Mesenchymal stem cell (in vitro differentiated cells and primary cell): ENCODE data around the gene PLRG1.

Experiments used
- DNase-seq: peaks from one replicate; pipeline ENCODE4 v3.0.0-alpha.2; 2013
- H2AFZ ChIP-seq: one replicate; pipeline ENCODE4 v1.6.1; 2013; ENCODE audit warnings: low read depth, mild to moderate bottlenecking, control low read depth, inconsistent platforms, low read length, moderate library complexity
- H2AK5ac ChIP-seq: 2 replicates; pipeline ENCODE4 v1.6.1; 2013; ENCODE audit warnings: low read length, moderate library complexity, mild to moderate bottlenecking, inconsistent platforms; ENCODE audit not compliant: severe bottlenecking
- H2BK120ac ChIP-seq: one replicate; pipeline ENCODE4 v1.6.1; 2013; ENCODE audit warnings: low read depth, mild to moderate bottlenecking, inconsistent platforms, low read length, moderate library complexity
- H2BK12ac ChIP-seq, 2 experiments: one replicate each; pipeline ENCODE4 v1.6.1; 2013; ENCODE audit warnings: inconsistent platforms in 2 of 2, low read length in 2 of 2, mild to moderate bottlenecking in 2 of 2, moderate library complexity in 2 of 2, control low read depth in 1 of 2
- H2BK15ac ChIP-seq: one replicate; pipeline ENCODE4 v1.6.1; 2013; ENCODE audit warnings: mild to moderate bottlenecking, low read depth, inconsistent platforms; ENCODE audit not compliant: poor library complexity, severe bottlenecking
- H2BK5ac ChIP-seq: 2 replicates; pipeline ENCODE4 v1.6.1; 2013; ENCODE audit warnings: low read depth, mild to moderate bottlenecking, low read length, control low read depth, inconsistent platforms; ENCODE audit not compliant: poor library complexity, severe bottlenecking
- H3K14ac ChIP-seq, 2 experiments: one replicate each; pipeline ENCODE4 v1.6.1; 2013; ENCODE audit warnings: inconsistent platforms in 2 of 2, low read length in 2 of 2, control low read depth in 1 of 2, mild to moderate bottlenecking in 1 of 2, moderate library complexity in 1 of 2
- H3K18ac ChIP-seq, 2 experiments: one replicate each; pipeline ENCODE4 v1.6.1; 2013; ENCODE audit warnings: inconsistent platforms in 2 of 2, low read length in 2 of 2, control low read depth in 1 of 2, low read depth in 1 of 2, mild to moderate bottlenecking in 1 of 2
- H3K23ac ChIP-seq, 2 experiments: one replicate each; pipeline ENCODE4 v1.6.1; 2013; ENCODE audit warnings: inconsistent platforms in 2 of 2, low read length in 2 of 2, mild to moderate bottlenecking in 2 of 2, moderate library complexity in 2 of 2, control low read depth in 1 of 2
- H3K27ac ChIP-seq: 2 replicates; pipeline ENCODE4 v1.5.1; 2013; ENCODE audit warnings: mild to moderate bottlenecking, moderate library complexity, low read length, control low read depth, inconsistent platforms; ENCODE audit not compliant: poor library complexity, severe bottlenecking
- H3K27me3 ChIP-seq, 2 experiments: 2 replicates each; pipeline versions ENCODE4 v1.6.1 to v1.7.0; 2013; ENCODE audit warnings: low read length in 2 of 2, mild to moderate bottlenecking in 2 of 2, moderate library complexity in 2 of 2, control low read depth in 1 of 2, inconsistent platforms in 1 of 2; ENCODE audit not compliant: control insufficient read depth in 1 of 2, insufficient read depth in 1 of 2
- H3K36me3 ChIP-seq, 2 experiments: 2 replicates each; pipeline versions ENCODE4 v1.6.1 to v1.7.0; 2013; ENCODE audit warnings: low read length in 2 of 2, control low read depth in 1 of 2, inconsistent platforms in 1 of 2, low read depth in 1 of 2, mild to moderate bottlenecking in 1 of 2; ENCODE audit not compliant: insufficient read depth in 2 of 2, control insufficient read depth in 1 of 2
- H3K4ac ChIP-seq, 2 experiments: one replicate each; pipeline ENCODE4 v1.6.1; 2013; ENCODE audit warnings: inconsistent platforms in 2 of 2, low read length in 2 of 2, mild to moderate bottlenecking in 2 of 2, moderate library complexity in 2 of 2, control low read depth in 1 of 2, low read depth in 1 of 2
- H3K4me1 ChIP-seq: 2 replicates; pipeline ENCODE4 v1.6.1; 2013; ENCODE audit warnings: low read depth, low read length, control low read depth; ENCODE audit not compliant: control insufficient read depth, insufficient read depth
- H3K4me2 ChIP-seq: 2 replicates; pipeline ENCODE4 v1.6.1; 2013; ENCODE audit warnings: low read length, mild to moderate bottlenecking, inconsistent platforms; ENCODE audit not compliant: poor library complexity, severe bottlenecking
- H3K4me3 ChIP-seq, 2 experiments: 2 replicates each; pipeline versions ENCODE4 v1.5.1 to v1.7.0; 2013; ENCODE audit warnings: low read length in 2 of 2, mild to moderate bottlenecking in 2 of 2, control low read depth in 1 of 2, low read depth in 1 of 2; ENCODE audit not compliant: insufficient read depth in 1 of 2
- H3K79me1 ChIP-seq: replicated peaks from 2 replicates; pipeline ENCODE4 v1.6.1; 2013; ENCODE audit warnings: mild to moderate bottlenecking, control low read depth, low read length, inconsistent platforms; ENCODE audit not compliant: poor library complexity, severe bottlenecking
- H3K9ac ChIP-seq: 2 replicates; pipeline ENCODE4 v1.7.0; 2013; ENCODE audit warnings: mild to moderate bottlenecking, low read length, moderate library complexity
- H3K9me3 ChIP-seq: 2 replicates; pipeline ENCODE4 v1.7.0; 2013; ENCODE audit warnings: mild to moderate bottlenecking, low read length; ENCODE audit not compliant: control insufficient read depth
- H4K8ac ChIP-seq: one replicate; pipeline ENCODE4 v1.6.1; 2013; ENCODE audit warnings: inconsistent platforms, mild to moderate bottlenecking, low read length, moderate library complexity
- H4K91ac ChIP-seq: one replicate; pipeline ENCODE4 v1.6.1; 2013; ENCODE audit warnings: mild to moderate bottlenecking, low read length, inconsistent platforms
- WGBS: methylation state at CpG from one replicate; pipeline ENCODE4 v1.1.7; 2013; ENCODE audit warnings: mixed read lengths; 5-methylcytosine and 5-hydroxymethylcytosine counted together

PLRG1 gene

DNA sequence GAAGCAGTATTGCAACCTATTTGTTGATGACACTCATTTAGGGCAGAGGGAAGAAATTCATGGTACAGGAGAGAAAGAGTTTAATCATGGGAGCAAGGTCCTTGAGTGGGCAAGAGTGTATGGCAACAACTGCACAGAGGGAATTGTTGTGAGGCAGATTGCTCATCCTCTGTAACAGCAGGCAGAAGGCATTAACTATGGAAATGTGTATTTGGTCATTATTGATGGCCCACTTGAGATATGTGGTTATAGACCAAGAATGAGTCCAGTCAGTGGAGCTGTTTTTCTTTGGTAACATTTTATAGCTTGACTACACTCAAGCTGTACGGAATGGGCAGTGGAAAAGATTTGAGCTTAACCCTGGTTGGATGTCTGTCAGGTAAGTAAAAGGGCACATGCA, 15.9 kb downstream of the PLRG1 start:
- Histone ChIP-seq H3K4me1 (no peaks in the 10 kb centered on the region), H3K27ac (no peak overlapping the region), H3K14ac (no peak overlapping the region), H3K4ac (no peak overlapping the region), H2AK5ac (no peak overlapping the region), H3K36me3 (peaks cover 0 to 39% of the 10 kb centered on the region in 2 experiments), H3K9me3 (no peaks in the 10 kb centered on the region), H2BK15ac (no peak overlapping the region), H3K9ac (no peak overlapping the region), H3K4me2 (no peak overlapping the region), H3K79me1 (no peaks in the 10 kb centered on the region), H3K4me3 (no peak overlapping the region), H4K8ac (no peak overlapping the region), H3K18ac (no peak overlapping the region), H2AFZ (no peak overlapping the region), H2BK5ac (no peak overlapping the region), H3K23ac (no peak overlapping the region), H4K91ac (no peak overlapping the region), H2BK120ac (no peak overlapping the region), H3K27me3 (no peaks in the 10 kb centered on the region), H2BK12ac (no peak overlapping the region)
- no peak for DNase-seq
- WGBS, result 100% methylated on average over 1 of the region's 1 CpG

GRCh38 chr4:154529728-154530519, 20.3 kb downstream of the PLRG1 start:
- no peak overlapping the region for H4K8ac ChIP-seq
- no peak overlapping the region for H2BK12ac ChIP-seq
- H4K91ac ChIP-seq, result no peak overlapping the region
- no peak overlapping the region for H2BK120ac ChIP-seq
- no peak overlapping the region for H2AK5ac ChIP-seq
- no peak overlapping the region for H3K23ac ChIP-seq
- no peak for DNase-seq
- H3K18ac ChIP-seq, result no peak overlapping the region
- WGBS, result 95% methylated on average over 4 of the region's 4 CpGs
- H3K27me3 ChIP-seq, result peaks cover 0 to 5% of the 10 kb centered on the region in 2 experiments
- no peak overlapping the region for H2AFZ ChIP-seq
- no peaks in the 10 kb centered on the region for H3K79me1 ChIP-seq
- no peak overlapping the region for H3K4me2 ChIP-seq
- no peak overlapping the region for H3K4me3 ChIP-seq
- no peak overlapping the region for H3K9ac ChIP-seq
- no peak overlapping the region for H3K27ac ChIP-seq
- no peaks in the 10 kb centered on the region for H3K36me3 ChIP-seq
- peaks cover 1% of the 10 kb centered on the region for H3K4me1 ChIP-seq
- H3K14ac ChIP-seq, result no peak overlapping the region
- H2BK5ac ChIP-seq, result no peak overlapping the region
- no peaks in the 10 kb centered on the region for H3K9me3 ChIP-seq
- no peak overlapping the region for H3K4ac ChIP-seq
- H2BK15ac ChIP-seq, result no peak overlapping the region

DNA sequence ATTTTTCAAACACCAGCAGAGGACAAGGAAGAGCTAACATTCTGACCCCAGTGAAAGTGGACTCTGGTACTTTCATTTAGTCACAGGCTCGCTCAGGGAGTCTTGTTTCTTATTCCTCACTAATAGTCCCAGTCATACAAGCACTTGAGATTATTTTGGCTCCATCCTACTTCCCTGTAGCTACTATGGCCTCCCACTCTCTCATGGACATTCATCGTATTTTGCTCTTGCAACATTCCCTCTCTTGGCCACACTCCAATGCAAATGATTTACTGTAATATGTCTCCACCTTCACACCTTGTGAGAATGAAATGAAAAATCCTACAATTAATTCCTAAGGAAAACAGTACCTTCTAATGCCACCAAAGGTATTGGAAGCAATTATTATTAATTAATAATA, 21.3 kb downstream of the PLRG1 start:
- H3K79me1 ChIP-seq, result no peaks in the 10 kb centered on the region
- H3K27ac ChIP-seq, result no peak overlapping the region
- H3K4me1 ChIP-seq, result peaks cover 1% of the 10 kb centered on the region
- H2BK15ac ChIP-seq, result no peak overlapping the region
- no peak overlapping the region for H3K23ac ChIP-seq
- H3K9ac ChIP-seq, result no peak overlapping the region
- H3K9me3 ChIP-seq, result no peaks in the 10 kb centered on the region
- H2AK5ac ChIP-seq, result no peak overlapping the region
- H2AFZ ChIP-seq, result no peak overlapping the region
- H4K8ac ChIP-seq, result no peak overlapping the region
- H2BK120ac ChIP-seq, result no peak overlapping the region
- no peak overlapping the region for H3K14ac ChIP-seq
- H4K91ac ChIP-seq, result no peak overlapping the region
- H3K18ac ChIP-seq, result no peak overlapping the region
- no peak overlapping the region for H2BK12ac ChIP-seq
- H3K4me3 ChIP-seq, result no peak overlapping the region
- H3K36me3 ChIP-seq, result no peaks in the 10 kb centered on the region
- no peak overlapping the region for H3K4me2 ChIP-seq
- 66% methylated on average over 2 of the region's 2 CpGs for WGBS
- H3K27me3 ChIP-seq, result peaks cover 0 to 12% of the 10 kb centered on the region in 2 experiments
- DNase-seq, result no peak
- no peak overlapping the region for H2BK5ac ChIP-seq
- no peak overlapping the region for H3K4ac ChIP-seq

DNA sequence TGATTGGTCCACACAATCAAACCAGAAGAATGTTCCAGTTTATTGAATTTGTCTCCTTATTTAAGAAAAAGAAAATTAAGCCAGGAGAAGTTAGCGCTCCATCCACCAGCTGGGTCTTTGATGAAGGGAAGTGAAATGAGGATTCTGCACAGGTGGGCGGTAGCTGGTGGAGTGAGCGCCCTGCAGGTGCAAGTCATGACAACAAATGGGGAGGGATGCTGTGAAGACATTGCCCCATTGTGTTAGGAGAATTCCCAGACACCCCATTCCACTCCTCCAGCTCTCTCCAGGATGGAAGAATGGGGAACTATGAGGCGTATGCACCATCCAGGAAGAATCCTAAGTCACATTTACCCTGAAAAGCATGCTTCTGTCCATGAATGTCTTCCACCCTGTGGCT, 22.9 kb downstream of the PLRG1 start:
- peaks cover 1% of the 10 kb centered on the region for H3K4me1 ChIP-seq
- no peak overlapping the region for H3K4me2 ChIP-seq
- H4K91ac ChIP-seq, result no peak overlapping the region
- H4K8ac ChIP-seq, result no peak overlapping the region
- no peaks in the 10 kb centered on the region for H3K9me3 ChIP-seq
- no peak overlapping the region for H3K23ac ChIP-seq
- no peak overlapping the region for H3K4ac ChIP-seq
- H3K36me3 ChIP-seq, result no peaks in the 10 kb centered on the region
- H2AK5ac ChIP-seq, result no peak overlapping the region
- H2AFZ ChIP-seq, result no peak overlapping the region
- peaks cover 0 to 15% of the 10 kb centered on the region in 2 experiments for H3K27me3 ChIP-seq
- H2BK15ac ChIP-seq, result no peak overlapping the region
- no peak overlapping the region for H3K4me3 ChIP-seq
- H2BK120ac ChIP-seq, result no peak overlapping the region
- 79% methylated on average over 4 of the region's 4 CpGs for WGBS
- H3K9ac ChIP-seq, result no peak overlapping the region
- no peak for DNase-seq
- H3K27ac ChIP-seq, result no peak overlapping the region
- no peak overlapping the region for H3K18ac ChIP-seq
- no peak overlapping the region for H2BK5ac ChIP-seq
- H3K14ac ChIP-seq, result no peak overlapping the region
- H3K79me1 ChIP-seq, result no peaks in the 10 kb centered on the region
- H2BK12ac ChIP-seq, result no peak overlapping the region
